Measurements from ENCODE around the gene ADM2.
A peak's percentile ranks its signal among the peaks of the same experiment; 100 is the strongest.

Gene ADM2

GRCh38 chr22:50485221-50486131 is 4.1 kb downstream of the ADM2 start:
- DNase-seq (ENCODE audit: low read depth), result no peak

- no peak for DNase-seq (ENCODE audit: low read depth)
Observed at GRCh38 chr22:50486561-50487289, 5.4 kb downstream of the ADM2 start, which contains the start of gene MIOX. Gene MIOX (plus strand): TSS chr22:50486859. CDS start chr22:50486898, 39 bp downstream.

DNA sequence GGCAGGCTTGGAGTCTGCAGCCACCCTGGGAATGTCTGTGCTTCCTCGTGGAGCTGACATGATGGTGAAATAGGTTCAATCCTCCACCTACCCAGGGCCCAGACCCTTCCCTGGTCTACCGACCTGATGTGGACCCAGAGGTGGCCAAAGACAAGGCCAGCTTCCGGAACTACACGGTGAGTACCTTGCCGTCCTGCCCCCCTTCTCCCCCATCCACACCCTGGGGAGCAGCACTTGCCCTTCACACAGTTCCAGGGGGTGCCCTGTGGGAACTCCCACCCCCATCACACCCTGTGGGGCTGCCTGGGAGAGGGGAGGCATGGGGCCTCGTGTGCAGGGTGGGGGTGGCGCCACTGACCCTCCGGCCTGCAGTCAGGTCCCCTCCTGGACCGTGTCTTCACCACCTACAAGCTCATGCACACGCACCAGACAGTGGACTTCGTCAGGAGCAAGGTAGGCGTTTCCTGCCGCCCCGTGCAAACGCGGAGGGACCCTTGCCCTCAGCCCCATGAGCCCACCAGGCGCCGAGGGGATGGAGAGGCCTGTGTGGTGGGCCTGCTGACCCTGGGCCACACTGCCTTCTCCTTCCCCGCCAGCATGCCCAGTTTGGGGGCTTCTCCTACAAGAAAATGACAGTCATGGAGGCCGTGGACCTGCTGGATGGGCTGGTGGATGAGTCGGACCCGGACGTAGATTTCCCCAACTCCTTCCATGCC is 6.1 kb downstream of the ADM2 start:
- no peak for DNase-seq (ENCODE audit: low read depth)

GRCh38 chr22:50488006-50488677 is 6.8 kb downstream of the ADM2 start:
- DNase-seq (ENCODE audit: low read depth), result no peak

DNA sequence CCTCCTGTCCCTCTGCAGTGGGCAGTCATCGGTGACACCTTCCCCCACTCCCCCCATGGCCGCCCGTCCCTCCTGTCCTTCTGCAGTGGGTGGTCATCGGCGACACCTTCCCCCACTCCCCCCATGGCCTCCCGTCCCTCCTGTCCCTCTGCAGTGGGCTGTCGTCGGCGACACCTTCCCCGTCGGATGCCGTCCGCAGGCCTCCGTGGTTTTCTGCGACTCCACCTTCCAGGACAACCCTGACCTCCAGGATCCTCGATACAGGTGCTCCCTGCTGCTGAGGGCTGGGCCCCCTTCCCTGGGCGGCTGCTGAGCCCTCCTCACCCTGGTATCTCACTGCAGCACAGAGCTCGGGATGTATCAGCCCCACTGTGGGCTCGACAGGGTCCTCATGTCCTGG is 7.5 kb downstream of the ADM2 start:
- DNase-seq (ENCODE audit: low read depth), result no peak

- no peak for DNase-seq (ENCODE audit: low read depth)
Observed at GRCh38 chr22:50489363-50490243, 8.3 kb downstream of the ADM2 start.

- DNase-seq (ENCODE audit: low read depth), result no peak
Observed at GRCh38 chr22:50490531-50491308, 9.4 kb downstream of the ADM2 start.

- no peak for DNase-seq (ENCODE audit: low read depth)
Observed at GRCh38 chr22:50497093-50497492, 15.8 kb downstream of the ADM2 start.

DNA sequence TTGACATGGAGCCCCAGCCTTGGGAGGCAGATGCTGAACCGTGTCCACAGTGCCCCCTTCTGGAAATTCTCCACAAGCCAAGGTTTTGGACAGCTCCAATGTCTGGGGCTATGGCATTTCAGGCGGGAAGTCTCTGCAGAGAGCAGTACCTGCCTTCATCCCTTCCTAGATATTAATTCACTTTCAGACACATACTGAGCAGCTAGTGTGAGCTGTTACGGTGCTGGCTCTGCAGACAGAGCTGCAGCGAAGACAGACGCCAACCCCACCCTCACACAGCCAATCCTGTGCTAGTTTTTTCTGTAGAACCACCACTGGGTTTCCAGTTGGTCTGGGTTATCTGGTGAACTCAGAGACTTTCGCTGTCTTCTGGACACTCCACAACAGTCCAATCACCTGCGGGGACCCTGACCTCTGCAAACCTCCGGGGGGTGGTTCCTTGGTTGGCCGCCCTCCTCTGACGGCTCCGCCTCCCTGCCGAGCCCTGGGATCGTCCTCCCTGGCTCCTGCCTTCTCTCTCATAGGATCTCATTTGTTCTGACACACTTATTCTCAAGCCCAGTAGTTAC is 17.1 kb downstream of the ADM2 start:
- peak; percentile 41 for DNase-seq (ENCODE audit: low read depth)

DNA sequence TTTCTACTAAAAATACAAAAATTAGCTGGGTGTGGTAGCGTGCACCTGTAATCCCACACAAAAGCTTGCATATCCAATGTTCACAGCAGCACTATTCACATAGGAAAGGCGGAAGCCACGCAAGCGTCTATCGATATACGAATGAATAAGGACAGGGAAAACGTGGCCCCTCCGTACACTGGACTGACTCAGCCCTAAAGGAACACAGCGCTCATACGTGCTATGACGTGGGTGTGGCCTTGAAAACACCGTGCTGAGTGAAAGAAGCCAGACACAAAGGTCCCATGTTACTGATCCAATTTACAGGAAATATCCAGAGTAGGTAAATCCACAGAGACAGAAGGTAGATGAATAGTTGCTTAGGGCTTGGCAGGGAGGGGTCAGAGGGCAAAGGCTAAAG is 19.1 kb downstream of the ADM2 start:
- DNase-seq (ENCODE audit: low read depth), result no peak

- no peak for DNase-seq (ENCODE audit: low read depth)
Observed at GRCh38 chr22:50502096-50502495, 20.8 kb downstream of the ADM2 start.

DNA sequence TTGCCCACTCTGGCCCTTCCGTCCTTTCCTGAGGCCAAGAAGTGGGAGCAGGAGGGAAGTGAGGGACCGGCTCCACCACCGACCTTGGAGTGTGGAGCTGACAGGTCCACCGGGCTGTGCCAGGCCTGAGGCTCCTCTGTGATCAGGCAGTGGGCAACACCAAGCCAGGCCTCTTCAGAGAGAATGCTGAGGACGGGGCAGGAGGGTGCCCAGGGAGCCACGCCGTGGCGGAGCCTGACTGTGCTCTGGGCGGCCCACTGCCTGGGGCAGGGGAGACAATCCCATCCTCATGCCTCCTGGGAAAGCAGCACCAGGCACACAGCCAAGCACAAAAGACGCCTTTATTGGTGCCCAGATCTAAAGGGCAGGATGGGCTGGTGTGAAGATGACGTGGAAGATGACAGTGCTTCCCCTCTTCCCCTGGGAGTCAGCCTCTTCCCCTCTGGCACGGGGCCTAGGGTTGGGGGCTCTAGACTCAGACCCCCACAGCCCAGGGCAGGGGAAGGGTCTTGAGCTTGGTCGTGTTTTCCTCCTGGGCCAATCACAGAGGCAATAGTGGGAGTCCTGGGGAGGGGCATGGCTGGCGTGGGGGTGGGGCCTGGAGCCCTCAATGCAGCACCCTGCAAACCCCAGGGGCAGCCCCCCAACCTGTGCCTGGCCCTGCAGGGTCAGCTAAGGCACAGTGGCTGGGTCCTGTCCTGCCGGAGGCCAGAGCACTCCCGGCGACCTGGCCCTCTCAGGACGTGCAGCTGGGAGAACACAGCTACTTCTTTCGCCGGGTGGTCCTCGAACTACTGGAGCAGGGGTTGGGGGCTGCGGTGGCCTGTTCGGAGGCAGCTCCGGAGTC is 21.5 kb downstream of the ADM2 start:
- DNase-seq (ENCODE audit: low read depth), result no peak

DNA sequence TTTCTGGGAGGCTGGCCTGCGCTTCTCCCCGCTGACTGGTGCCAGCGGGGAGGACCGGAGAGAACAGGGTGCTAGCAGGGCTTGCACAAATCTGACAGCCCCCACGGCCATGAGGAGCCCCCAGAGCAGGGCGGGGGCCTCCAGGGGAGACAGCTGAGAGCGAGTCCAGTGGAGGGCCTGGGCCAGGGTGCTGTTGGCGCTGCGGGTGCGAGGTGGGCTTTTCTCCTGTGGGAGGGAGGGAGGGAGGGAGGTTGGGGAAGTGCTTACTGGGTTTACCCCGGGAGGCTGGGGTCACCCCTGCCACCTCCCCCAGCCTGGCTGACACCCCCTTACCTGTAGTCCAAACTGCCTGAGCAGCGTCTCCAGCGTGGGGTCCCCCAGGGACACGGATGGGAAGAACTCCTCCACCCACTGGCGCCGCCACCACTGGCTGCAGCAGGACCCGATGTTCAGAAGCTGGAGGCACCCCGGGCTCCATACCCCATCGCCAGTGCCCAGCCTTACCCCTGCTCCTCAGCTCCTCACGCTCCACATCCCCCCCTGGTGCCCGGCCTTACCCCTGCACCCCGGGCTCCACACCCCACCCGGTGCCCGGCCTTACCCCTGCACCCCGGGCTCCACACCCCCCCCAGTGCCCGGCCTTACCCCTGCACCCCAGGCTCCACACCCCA is 22.3 kb downstream of the ADM2 start:
- DNase-seq (ENCODE audit: low read depth), result no peak

DNA sequence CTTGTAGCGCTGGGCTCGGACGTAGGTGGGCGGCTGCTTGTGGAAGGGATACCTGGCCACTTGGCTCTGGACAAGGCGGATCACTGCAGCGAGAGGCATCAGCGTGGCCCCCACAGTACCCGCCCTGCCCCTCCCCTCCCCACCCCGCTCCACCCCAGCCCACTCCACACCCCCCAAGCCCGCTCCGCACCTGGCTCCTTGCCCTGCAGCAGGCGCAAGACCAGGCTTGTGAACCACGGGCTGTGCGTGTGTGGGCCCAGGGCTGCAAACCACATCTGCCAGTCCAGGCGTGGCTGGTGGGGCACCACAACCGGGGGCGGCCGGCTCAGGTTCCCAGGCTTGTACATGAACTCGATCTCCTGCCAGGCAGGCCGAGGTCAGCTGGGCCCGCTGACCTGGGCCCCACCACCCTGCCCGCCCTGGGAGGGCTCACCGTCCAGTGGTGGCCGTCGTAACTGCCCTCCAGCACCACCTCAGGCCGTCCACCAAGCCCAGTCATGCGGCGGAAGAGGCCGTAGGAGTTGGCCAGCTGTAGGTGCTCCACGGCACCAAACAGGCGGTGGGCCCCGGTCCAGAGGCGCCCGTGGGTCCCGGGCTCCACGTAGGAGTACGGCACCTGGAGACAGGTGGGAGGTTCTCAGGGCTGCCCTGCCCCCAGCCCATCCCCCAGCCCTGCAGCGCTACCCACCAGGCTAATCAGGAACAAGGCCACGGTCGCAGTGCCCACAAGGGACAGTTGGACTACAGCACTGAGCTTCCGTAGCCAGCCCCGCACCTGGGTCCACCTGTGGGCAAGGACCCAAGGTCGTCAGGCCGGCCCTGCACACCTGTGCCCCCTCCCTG is 23.2 kb downstream of the ADM2 start:
- no peak for DNase-seq (ENCODE audit: low read depth)

DNA sequence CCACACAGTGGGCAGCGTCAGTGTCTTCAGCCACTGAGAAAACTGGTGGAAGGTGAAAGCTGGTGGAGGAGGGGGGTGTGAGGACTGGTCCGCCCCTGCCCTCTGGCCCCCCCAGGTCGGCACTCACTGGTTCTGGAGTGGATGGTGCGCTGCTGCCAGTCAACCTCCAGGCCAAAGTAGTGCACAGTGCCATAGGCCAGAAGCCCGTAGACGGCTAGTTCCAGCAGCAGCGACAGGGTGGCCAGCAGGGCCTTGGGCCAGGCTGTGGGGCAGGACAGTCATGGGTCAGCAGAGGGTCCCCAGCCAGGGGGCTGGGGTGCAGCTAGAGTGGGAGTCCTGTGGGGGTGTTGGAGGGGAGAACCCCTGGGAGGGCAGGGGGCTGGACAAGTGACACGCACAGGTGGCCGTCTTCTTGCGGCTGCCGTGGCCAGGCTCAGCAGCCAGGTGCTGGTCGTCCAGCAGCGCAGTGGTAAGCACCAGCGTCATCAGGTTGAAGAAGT is 24.0 kb downstream of the ADM2 start:
- DNase-seq (ENCODE audit: low read depth), result no peak

- DNase-seq (ENCODE audit: low read depth), result no peak
Observed at GRCh38 chr22:50505776-50506610, 24.6 kb downstream of the ADM2 start.
